H9 (cell line): ENCODE data around the gene CCDC38. TPM values are rescaled to one million over a fixed set of nuclear protein-coding genes. Genes with fewer than 3 reads are reported as not detected.

Source experiments
- DNase-seq: peaks from one replicate; pipeline ENCODE4 v3.0.0-alpha.2; 2017
- H2AFZ ChIP-seq: one replicate; pipeline ENCODE4 v1.6.1; 2013; ENCODE audit warnings: mild to moderate bottlenecking, low read length, control low read depth, moderate library complexity
- H2AK5ac ChIP-seq: 2 replicates; pipeline ENCODE4 v1.6.1; 2013; ENCODE audit warnings: low read length, control low read depth, mixed read lengths; ENCODE audit not compliant: insufficient read length
- H2BK120ac ChIP-seq: one replicate; pipeline ENCODE4 v1.6.1; 2013; ENCODE audit warnings: low read depth, mild to moderate bottlenecking, low read length, control low read depth, inconsistent platforms; ENCODE audit not compliant: poor library complexity, severe bottlenecking
- H2BK12ac ChIP-seq: 2 replicates; pipeline ENCODE4 v1.6.1; 2013; ENCODE audit warnings: low read length, control low read depth, mixed read lengths, low read depth; ENCODE audit not compliant: insufficient read length
- H2BK15ac ChIP-seq: 2 replicates; pipeline ENCODE4 v1.6.1; 2013; ENCODE audit warnings: low read depth, low read length, control low read depth
- H2BK20ac ChIP-seq: one replicate; pipeline ENCODE4 v1.6.1; 2013; ENCODE audit warnings: low read depth, mild to moderate bottlenecking, low read length, control low read depth, inconsistent platforms; ENCODE audit not compliant: poor library complexity, severe bottlenecking
- H2BK5ac ChIP-seq: 2 replicates; pipeline ENCODE4 v1.6.1; 2013; ENCODE audit warnings: low read length, control low read depth, mixed read lengths; ENCODE audit not compliant: insufficient read length
- H3K14ac ChIP-seq: 2 replicates; pipeline ENCODE4 v1.6.1; 2013; ENCODE audit warnings: low read length, control low read depth; ENCODE audit not compliant: insufficient read depth
- H3K18ac ChIP-seq: 2 replicates; pipeline ENCODE4 v1.6.1; 2013; ENCODE audit warnings: low read depth, mild to moderate bottlenecking, mixed read lengths, low read length, control low read depth; ENCODE audit not compliant: insufficient read length
- H3K23ac ChIP-seq: 2 replicates; pipeline ENCODE4 v1.6.1; 2013; ENCODE audit warnings: low read length, control low read depth, mixed read lengths, low read depth; ENCODE audit not compliant: insufficient read length
- H3K23me2 ChIP-seq: 2 replicates; pipeline ENCODE4 v1.6.1; 2013; ENCODE audit warnings: low read depth, mild to moderate bottlenecking, mixed read lengths, low read length, control low read depth; ENCODE audit not compliant: insufficient read length, poor library complexity, severe bottlenecking
- H3K27ac ChIP-seq: 2 replicates; pipeline ENCODE4 v1.5.1; 2013; ENCODE audit warnings: low read length, control low read depth, mixed read lengths, low read depth; ENCODE audit not compliant: insufficient read length
- H3K27me3 ChIP-seq: 2 replicates; pipeline ENCODE4 v1.6.1; 2013; ENCODE audit warnings: low read length, control low read depth, inconsistent platforms; ENCODE audit not compliant: insufficient read depth
- H3K4ac ChIP-seq: 2 replicates; pipeline ENCODE4 v1.6.1; 2013; ENCODE audit warnings: low read depth, mild to moderate bottlenecking, control low read depth, inconsistent platforms, low read length, moderate library complexity
- H3K4me1 ChIP-seq: 2 replicates; pipeline ENCODE4 v1.6.1; 2013; ENCODE audit warnings: low read length, control low read depth, inconsistent platforms; ENCODE audit not compliant: insufficient read depth
- H3K4me2 ChIP-seq: 2 replicates; pipeline ENCODE4 v1.6.1; 2013; ENCODE audit warnings: low read length, control low read depth, mixed read lengths; ENCODE audit not compliant: insufficient read length, insufficient read depth
- H3K56ac ChIP-seq: 2 replicates; pipeline ENCODE4 v1.6.1; 2013; ENCODE audit warnings: low read depth, mild to moderate bottlenecking, mixed read lengths, low read length, control low read depth; ENCODE audit not compliant: insufficient read length
- H3K79me1 ChIP-seq: 2 replicates; pipeline ENCODE4 v1.6.1; 2013; ENCODE audit warnings: low read depth, mild to moderate bottlenecking, moderate library complexity, low read length, control low read depth, inconsistent platforms; ENCODE audit not compliant: insufficient read depth, poor library complexity, severe bottlenecking
- H3K79me2 ChIP-seq: 2 replicates; pipeline ENCODE4 v1.6.1; 2013; ENCODE audit warnings: low read length, control low read depth, inconsistent platforms; ENCODE audit not compliant: insufficient read depth
- H3K9ac ChIP-seq: 2 replicates; pipeline ENCODE4 v1.6.1; 2013; ENCODE audit warnings: low read length, control low read depth, mixed read lengths; ENCODE audit not compliant: insufficient read length; ENCODE audit errors: extremely low read depth
- H3K9me3 ChIP-seq: one replicate; pipeline ENCODE4 v1.6.1; 2013; ENCODE audit warnings: low read depth, low read length, inconsistent platforms; ENCODE audit not compliant: control insufficient read depth
- H3T11ph ChIP-seq: one replicate; pipeline ENCODE4 v1.6.1; 2013; ENCODE audit warnings: mild to moderate bottlenecking, low read length, control low read depth, inconsistent platforms
- H4K20me1 ChIP-seq: one replicate; pipeline ENCODE4 v1.6.1; 2013; ENCODE audit not compliant: control insufficient read depth, insufficient read length, insufficient read depth
- H4K5ac ChIP-seq: 2 replicates; pipeline ENCODE4 v1.6.1; 2013; ENCODE audit warnings: low read depth, mild to moderate bottlenecking, mixed read lengths, low read length, control low read depth; ENCODE audit not compliant: insufficient read length
- H4K8ac ChIP-seq: replicated peaks from 2 replicates; pipeline ENCODE4 v1.6.1; 2013; ENCODE audit warnings: low read length, control low read depth, mixed read lengths, low read depth; ENCODE audit not compliant: insufficient read length
- H4K91ac ChIP-seq: 2 replicates; pipeline ENCODE4 v1.6.1; 2013; ENCODE audit warnings: low read depth, mild to moderate bottlenecking, moderate library complexity, mixed read lengths, low read length, control low read depth; ENCODE audit not compliant: insufficient read length
- H3K27ac Mint-ChIP-seq, 3 experiments: 2 replicates in 2 of 3; 3 replicates in 1 of 3; pipeline ENCODE4 v1.8.0; 2020 to 2021; ENCODE audit warnings: mixed read lengths in 3 of 3, mild to moderate bottlenecking in 1 of 3, moderate library complexity in 1 of 3
- H3K27me3 Mint-ChIP-seq: 2 replicates; pipeline ENCODE4 v1.8.0; 2021; ENCODE audit warnings: low read depth, mild to moderate bottlenecking, moderate library complexity, mixed read lengths
- H3K36me3 Mint-ChIP-seq, 3 experiments: 2 replicates in 2 of 3; 3 replicates in 1 of 3; pipeline ENCODE4 v1.8.0; 2020 to 2021; ENCODE audit warnings: low read depth in 3 of 3, mixed read lengths in 3 of 3; ENCODE audit not compliant: insufficient read depth in 1 of 3
- H3K4me1 Mint-ChIP-seq, 2 experiments: 2 replicates each; pipeline ENCODE4 v1.8.0; 2020; ENCODE audit warnings: mixed read lengths in 2 of 2
- H3K4me3 Mint-ChIP-seq, 2 experiments: 2 replicates in 1 of 2; 3 replicates in 1 of 2; pipeline ENCODE4 v1.8.0; 2020 to 2021; ENCODE audit warnings: mild to moderate bottlenecking in 2 of 2, mixed read lengths in 2 of 2, moderate library complexity in 1 of 2
- H3K9me3 Mint-ChIP-seq, 2 experiments: 2 replicates in 1 of 2; 3 replicates in 1 of 2; pipeline ENCODE4 v1.8.0; 2020; ENCODE audit warnings: mild to moderate bottlenecking in 2 of 2, mixed read lengths in 2 of 2, moderate library complexity in 1 of 2
- WGBS: extraction: QIAGEN DNeasy Blood & Tissue Kit; methylation state at CpG from one replicate; pipeline ENCODE4 v1.1.7; 2013; ENCODE audit warnings: missing lambda C conversion rate, low lambda C conversion rate, mixed read lengths; ENCODE audit not compliant: insufficient read length; ENCODE audit errors: extremely low coverage; 5-methylcytosine and 5-hydroxymethylcytosine counted together
- total RNA-seq: library from RNA; stranded (reverse); gene quantifications from 2 replicates; pipeline ENCODE4 v1.2.1, GENCODE V29; 2021
- TF ChIP-seq, protein P1 (sequence below): fragments of 200-600 bp; sonication (generic); conservative IDR thresholded peaks from 3 replicates; pipeline ENCODE4 v1.8.0; 2021; ENCODE audit warnings: antibody characterized with exemption, mild to moderate bottlenecking

CCDC38 gene
- total RNA-seq, 1 experiment from 2014 or later: not detected

DNA sequence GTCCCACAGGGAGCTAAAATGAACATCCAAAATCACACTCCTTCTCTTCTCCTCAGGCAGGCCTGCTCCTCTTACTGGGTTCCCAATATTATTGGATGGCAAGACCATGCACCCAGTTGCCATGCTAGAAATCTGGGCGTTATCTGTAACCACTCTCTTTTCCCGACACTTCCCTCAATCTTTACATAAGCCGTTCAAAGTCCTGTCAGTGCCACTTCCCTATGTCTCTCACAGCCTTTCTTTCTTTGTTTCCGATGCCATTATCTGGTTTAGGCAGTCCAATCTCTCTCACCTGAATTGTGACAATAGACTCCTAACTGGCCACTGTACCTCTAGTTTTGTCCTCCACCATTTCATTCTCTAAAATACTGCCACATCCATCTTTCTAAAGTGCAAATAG lies 59.5 kb downstream of the CCDC38 start:
- no peak overlapping the region for H2BK20ac ChIP-seq
- no peak overlapping the region for H2BK5ac ChIP-seq
- H3K56ac ChIP-seq: no peak overlapping the region
- no peak overlapping the region for H3K14ac ChIP-seq
- H2BK15ac ChIP-seq: no peak overlapping the region
- DNase-seq: no peak
- H3K9me3 ChIP-seq: no peaks in the 10 kb centered on the region
- H3K4me1 Mint-ChIP-seq: no peaks in the 10 kb centered on the region
- no peaks in the 10 kb centered on the region for H3K79me2 ChIP-seq
- H3K36me3 Mint-ChIP-seq: no peaks in the 10 kb centered on the region
- TF ChIP-seq, protein P1, sequence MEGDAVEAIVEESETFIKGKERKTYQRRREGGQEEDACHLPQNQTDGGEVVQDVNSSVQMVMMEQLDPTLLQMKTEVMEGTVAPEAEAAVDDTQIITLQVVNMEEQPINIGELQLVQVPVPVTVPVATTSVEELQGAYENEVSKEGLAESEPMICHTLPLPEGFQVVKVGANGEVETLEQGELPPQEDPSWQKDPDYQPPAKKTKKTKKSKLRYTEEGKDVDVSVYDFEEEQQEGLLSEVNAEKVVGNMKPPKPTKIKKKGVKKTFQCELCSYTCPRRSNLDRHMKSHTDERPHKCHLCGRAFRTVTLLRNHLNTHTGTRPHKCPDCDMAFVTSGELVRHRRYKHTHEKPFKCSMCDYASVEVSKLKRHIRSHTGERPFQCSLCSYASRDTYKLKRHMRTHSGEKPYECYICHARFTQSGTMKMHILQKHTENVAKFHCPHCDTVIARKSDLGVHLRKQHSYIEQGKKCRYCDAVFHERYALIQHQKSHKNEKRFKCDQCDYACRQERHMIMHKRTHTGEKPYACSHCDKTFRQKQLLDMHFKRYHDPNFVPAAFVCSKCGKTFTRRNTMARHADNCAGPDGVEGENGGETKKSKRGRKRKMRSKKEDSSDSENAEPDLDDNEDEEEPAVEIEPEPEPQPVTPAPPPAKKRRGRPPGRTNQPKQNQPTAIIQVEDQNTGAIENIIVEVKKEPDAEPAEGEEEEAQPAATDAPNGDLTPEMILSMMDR: no peak
- no peak overlapping the region for H2BK12ac ChIP-seq
- no peak overlapping the region for H4K91ac ChIP-seq
- no peak overlapping the region for H3K4ac ChIP-seq
- no peaks in the 10 kb centered on the region for H3K23me2 ChIP-seq
- H3K9me3 Mint-ChIP-seq: no peaks in the 10 kb centered on the region
- H2AFZ ChIP-seq: no peak overlapping the region
- no peak overlapping the region for H2BK120ac ChIP-seq
- H3K18ac ChIP-seq: no peak overlapping the region
- no peak overlapping the region for H3K9ac ChIP-seq
- no peak overlapping the region for H2AK5ac ChIP-seq
- H3K27ac ChIP-seq: no peak overlapping the region
- H3K27ac Mint-ChIP-seq: no peak overlapping the region
- no peak overlapping the region for H3T11ph ChIP-seq
- no peaks in the 10 kb centered on the region for H3K27me3 Mint-ChIP-seq
- H3K79me1 ChIP-seq: no peaks in the 10 kb centered on the region
- no peak overlapping the region for H4K8ac ChIP-seq
- H3K4me3 Mint-ChIP-seq: no peak overlapping the region
- no CpG with 5 or more reads among the region's 4 CpGs for WGBS
- H3K4me2 ChIP-seq: no peak overlapping the region
- H3K27me3 ChIP-seq: no peaks in the 10 kb centered on the region
- no peak overlapping the region for H4K5ac ChIP-seq
- no peaks in the 10 kb centered on the region for H3K4me1 ChIP-seq
- no peak overlapping the region for H3K23ac ChIP-seq
- H4K20me1 ChIP-seq: no peaks in the 10 kb centered on the region
